Keratinocyte (primary cell): Measurements from ENCODE around the gene NOP9. TPM values are rescaled to one million over a fixed set of nuclear protein-coding genes. Genes with fewer than 3 reads are reported as not detected.

Source experiments
- DNase-seq: peaks from one replicate; pipeline ENCODE4 v3.0.0-alpha.2; 2011; ENCODE audit warnings: low read depth, missing footprints, low spot score
- FAIRE-seq: peaks from 2 replicates; lab custom pipeline; 2011; peaks lifted over from hg19 to GRCh38; lab: Jason Lieb, UNC
- H2AFZ ChIP-seq: 2 replicates; pipeline ENCODE4 v1.6.0; 2012; ENCODE audit warnings: low read length, control low read depth, inconsistent platforms; ENCODE audit not compliant: control insufficient read depth
- H3K27ac ChIP-seq: 2 replicates; pipeline ENCODE4 v1.5.1; 2011; ENCODE audit warnings: low read length; ENCODE audit not compliant: control insufficient read depth, insufficient read depth
- H3K27me3 ChIP-seq: 3 replicates; pipeline ENCODE4 v1.6.0; 2011; ENCODE audit warnings: low read length; ENCODE audit not compliant: control insufficient read depth, insufficient read depth; ENCODE audit errors: extremely low read depth
- H3K36me3 ChIP-seq, 2 experiments: 2 replicates in 1 of 2; 3 replicates in 1 of 2; pipeline ENCODE4 v1.5.1; 2011; ENCODE audit warnings: low read length in 2 of 2, mild to moderate bottlenecking in 1 of 2; ENCODE audit not compliant: control insufficient read depth in 2 of 2, insufficient read depth in 2 of 2; ENCODE audit errors: extremely low read depth in 1 of 2
- H3K4me1 ChIP-seq: 3 replicates; pipeline ENCODE4 v1.5.1; 2011; ENCODE audit warnings: low read length; ENCODE audit not compliant: control insufficient read depth, insufficient read depth; ENCODE audit errors: extremely low read depth
- H3K4me2 ChIP-seq: 3 replicates; pipeline ENCODE4 v1.6.0; 2011; ENCODE audit warnings: low read depth, low read length; ENCODE audit not compliant: control insufficient read depth, insufficient read depth; ENCODE audit errors: extremely low read depth
- H3K4me3 ChIP-seq, 3 experiments: fragments of 200-600 bp in 1 of 3; sonication (generic) in 1 of 3; 2 replicates in 2 of 3; 3 replicates in 1 of 3; pipeline ENCODE4 v1.5.1; 2011 to 2016; ENCODE audit warnings: low read length in 3 of 3, mild to moderate bottlenecking in 3 of 3, control low read depth in 2 of 3, inconsistent platforms in 1 of 3, low read depth in 1 of 3, mixed read lengths in 1 of 3, mixed run types in 1 of 3, moderate library complexity in 1 of 3; ENCODE audit not compliant: control insufficient read depth in 2 of 3, insufficient read depth in 2 of 3; ENCODE audit errors: extremely low read depth in 1 of 3
- H3K79me2 ChIP-seq: 2 replicates; pipeline ENCODE4 v1.6.0; 2012; ENCODE audit warnings: low read length; ENCODE audit not compliant: control insufficient read depth, insufficient read depth
- H3K9ac ChIP-seq: 3 replicates; pipeline ENCODE4 v1.6.0; 2011; ENCODE audit warnings: low read length; ENCODE audit not compliant: control insufficient read depth, insufficient read depth; ENCODE audit errors: extremely low read depth
- H3K9me1 ChIP-seq: 3 replicates; pipeline ENCODE4 v1.6.0; 2011; ENCODE audit warnings: low read length; ENCODE audit not compliant: control insufficient read depth, insufficient read depth; ENCODE audit errors: extremely low read depth
- H3K9me3 ChIP-seq: 2 replicates; pipeline ENCODE4 v1.5.1; 2012; ENCODE audit warnings: low read depth, low read length; ENCODE audit not compliant: control insufficient read depth
- H4K20me1 ChIP-seq: 3 replicates; pipeline ENCODE4 v1.6.0; 2011; ENCODE audit warnings: low read length; ENCODE audit not compliant: control insufficient read depth, insufficient read depth; ENCODE audit errors: extremely low read depth
- CTCF ChIP-seq, 3 experiments: IDR thresholded peaks in 1 of 3; conservative IDR thresholded peaks in 1 of 3; optimal IDR thresholded peaks in 1 of 3; 2 replicates in 2 of 3; 3 replicates in 1 of 3; pipeline versions ENCODE3 to v1.5.1; 2011; ENCODE audit warnings: low read length in 3 of 3, mild to moderate bottlenecking in 3 of 3, moderate library complexity in 2 of 3, control low read depth in 1 of 3, inconsistent platforms in 1 of 3; ENCODE audit not compliant: insufficient read depth in 2 of 3; ENCODE audit errors: extremely low read depth in 1 of 3
- EZH2 ChIP-seq: IDR thresholded peaks from one replicate; pipeline ENCODE4 v1.6.1; 2012; ENCODE audit warnings: inconsistent platforms, mild to moderate bottlenecking, low read length, moderate library complexity
- dilution Hi-C: fragments of 300-500 bp; cut with MboI; formaldehyde crosslinking; loops from one replicate; pipeline ENCODE4 v1.7.0; 2020; ENCODE audit warnings: low sequenced_read_pairs; ENCODE audit not compliant: extremely low pct_ligation_motif_present
- polyA plus RNA-seq, 5 experiments: library from polyadenylated mRNA; depleted of rRNA in 3 of 5; stranded (reverse) in 3 of 5; stranded (forward) in 1 of 5; unstranded in 1 of 5; fragments of >200 nt; gene quantifications; 1 replicate in 1 of 5; 2 replicates in 3 of 5; 3 replicates in 1 of 5; pipeline versions ENCODE4 v1.2.1 to v1.2.3, GENCODE V29; 2011 to 2012; ENCODE audit warnings: missing spikeins in 2 of 5, low read depth in 1 of 5, low replicate concordance in 1 of 5

NOP9 gene
- polyA plus RNA-seq, 1 donor (not counting 4 experiments of a cell fraction or from before 2014, with no cell fraction given), result 19.9 TPM

- DNase-seq (no peak), FAIRE-seq (no peak)
- Histone ChIP-seq H3K9me3 (no peaks in the 10 kb centered on the region), H3K9ac (no peak overlapping the region), H2AFZ (no peak overlapping the region), H3K4me1 (peaks cover 24% of the 10 kb centered on the region), H4K20me1 (no peaks in the 10 kb centered on the region), H3K27me3 (no peaks in the 10 kb centered on the region), H3K79me2 (no peaks in the 10 kb centered on the region), H3K9me1 (no peaks in the 10 kb centered on the region), H3K4me3 (no peak overlapping the region), H3K27ac (no peak overlapping the region), H3K4me2 (no peak overlapping the region), H3K36me3 (no peaks in the 10 kb centered on the region)
- dilution Hi-C loops, result no loop called here
- TF ChIP-seq EZH2 (no peak), CTCF (optimal IDR thresholded peaks at IDR 0.05 in 1 of 3, IDR thresholded peaks at IDR 0.05 in 1 of 3, conservative IDR thresholded peaks at IDR 0.05 in 1 of 3; ENCODE audit: extremely low read depth in 1 of 3, insufficient read depth in 2 of 3, low read length in 3 of 3) (peak; percentile 56 to 80 (median 66))
These were observed 20.1 kb upstream of the NOP9 start for GRCh38 chr14:24279301-24280186.

GRCh38 chr14:24280797-24281460, 18.7 kb upstream of the NOP9 start:
- DNase-seq, result no peak

More at GRCh38 chr14:24280797-24281460, 18.7 kb upstream of the NOP9 start:
- H3K9me1 ChIP-seq, result no peaks in the 10 kb centered on the region
- H3K9ac ChIP-seq, result no peak overlapping the region
- FAIRE-seq, result no peak
- no peak overlapping the region for H3K27ac ChIP-seq
- H3K27me3 ChIP-seq, result no peaks in the 10 kb centered on the region
- H4K20me1 ChIP-seq, result no peaks in the 10 kb centered on the region
- H3K4me3 ChIP-seq, result no peak overlapping the region
- H3K4me2 ChIP-seq, result no peak overlapping the region
- TF ChIP-seq EZH2, result no peak
- TF ChIP-seq CTCF (optimal IDR thresholded peaks at IDR 0.05 in 1 of 3, IDR thresholded peaks at IDR 0.05 in 1 of 3, conservative IDR thresholded peaks at IDR 0.05 in 1 of 3; ENCODE audit: extremely low read depth in 1 of 3, insufficient read depth in 2 of 3, low read length in 3 of 3), result no peak
- dilution Hi-C loops, result no loop called here
- H3K9me3 ChIP-seq, result no peaks in the 10 kb centered on the region
- H2AFZ ChIP-seq, result no peak overlapping the region
- no peaks in the 10 kb centered on the region for H3K79me2 ChIP-seq
- peaks cover 22% of the 10 kb centered on the region for H3K4me1 ChIP-seq
- no peaks in the 10 kb centered on the region for H3K36me3 ChIP-seq
